Smooth muscle cell (in vitro differentiated cells): ENCODE data around the gene HMX1. TPM values are rescaled to one million over a fixed set of nuclear protein-coding genes. Genes with fewer than 3 reads are reported as not detected.

ENCODE experiments used
- DNase-seq: peaks from one replicate; lab custom pipeline; 2025; ENCODE audit not compliant: unreplicated experiment; lab: John Stamatoyannopoulos, UW
- H2AFZ ChIP-seq: fragments of 200-600 bp; sonication (generic); 2 replicates; pipeline ENCODE4 v1.6.0; 2016; ENCODE audit warnings: antibody characterized with exemption, low read depth, mild to moderate bottlenecking
- H3F3A ChIP-seq: fragments of 200-600 bp; sonication (generic); 2 replicates; pipeline ENCODE4 v1.6.0; 2017; ENCODE audit warnings: antibody characterized with exemption, low read depth
- H3K27ac ChIP-seq: fragments of 200-600 bp; sonication (generic); 2 replicates; pipeline ENCODE4 v1.5.1; 2016; ENCODE audit warnings: low read depth, mild to moderate bottlenecking
- H3K27me3 ChIP-seq: fragments of 200-600 bp; sonication (generic); 2 replicates; pipeline ENCODE4 v1.6.1; 2016; ENCODE audit warnings: low read depth, mild to moderate bottlenecking
- H3K36me3 ChIP-seq: fragments of 200-600 bp; sonication (generic); 2 replicates; pipeline ENCODE4 v1.5.1; 2016; ENCODE audit warnings: low read depth
- H3K4me1 ChIP-seq: fragments of 200-600 bp; sonication (generic); 2 replicates; pipeline ENCODE4 v1.5.1; 2016; ENCODE audit warnings: low read depth
- H3K4me2 ChIP-seq: fragments of 200-600 bp; sonication (generic); 2 replicates; pipeline ENCODE4 v1.6.0; 2016; ENCODE audit warnings: mild to moderate bottlenecking
- H3K4me3 ChIP-seq: fragments of 200-600 bp; sonication (generic); 2 replicates; pipeline ENCODE4 v1.5.1; 2016; ENCODE audit warnings: mild to moderate bottlenecking
- H3K79me2 ChIP-seq: fragments of 200-600 bp; sonication (generic); 2 replicates; pipeline ENCODE4 v1.6.0; 2016; ENCODE audit warnings: low read depth, mild to moderate bottlenecking
- H3K9ac ChIP-seq: fragments of 200-600 bp; sonication (generic); 2 replicates; pipeline ENCODE4 v1.6.0; 2016; ENCODE audit warnings: low read depth
- H3K9me3 ChIP-seq: fragments of 200-600 bp; sonication (generic); replicated peaks from 2 replicates; pipeline ENCODE4 v1.5.1; 2016; ENCODE audit warnings: low read depth
- H4K20me1 ChIP-seq: fragments of 200-600 bp; sonication (generic); 2 replicates; pipeline ENCODE4 v1.6.0; 2016; ENCODE audit warnings: low read depth
- WGBS: methylation state at CpG from one replicate; pipeline ENCODE4 v1.1.7; 2016; ENCODE audit warnings: low lambda C conversion rate; 5-methylcytosine and 5-hydroxymethylcytosine counted together
- polyA plus RNA-seq: library from polyadenylated mRNA; unstranded; fragments of >200 nt; fragmentation: Nextera tagmentation; extraction: Ambion mirVana; gene quantifications from 2 replicates; pipeline ENCODE4 v1.2.1, GENCODE V29; 2016
- total RNA-seq: library from RNA; depleted of rRNA; stranded (reverse); fragments of >200 nt; gene quantifications from 2 replicates; pipeline ENCODE4 v1.2.3, GENCODE V29; 2014
- TF ChIP-seq, protein P1 (sequence below): fragments of 200-600 bp; sonication (generic); IDR thresholded peaks from 2 replicates; pipeline ENCODE4 v1.5.1; 2017; ENCODE audit warnings: borderline replicate concordance, mild to moderate bottlenecking, antibody characterized with exemption; ENCODE audit not compliant: insufficient read depth, poor library complexity, severe bottlenecking

Gene HMX1
- total and polyA plus RNA-seq, 2 experiments from 2014 or later: not detected

GRCh38 chr4:8817096-8817812 is 54.4 kb downstream of the HMX1 start:
- no peak for DNase-seq
- 82% methylated on average over 12 of the region's 13 CpGs for WGBS
- TF ChIP-seq, protein P1, sequence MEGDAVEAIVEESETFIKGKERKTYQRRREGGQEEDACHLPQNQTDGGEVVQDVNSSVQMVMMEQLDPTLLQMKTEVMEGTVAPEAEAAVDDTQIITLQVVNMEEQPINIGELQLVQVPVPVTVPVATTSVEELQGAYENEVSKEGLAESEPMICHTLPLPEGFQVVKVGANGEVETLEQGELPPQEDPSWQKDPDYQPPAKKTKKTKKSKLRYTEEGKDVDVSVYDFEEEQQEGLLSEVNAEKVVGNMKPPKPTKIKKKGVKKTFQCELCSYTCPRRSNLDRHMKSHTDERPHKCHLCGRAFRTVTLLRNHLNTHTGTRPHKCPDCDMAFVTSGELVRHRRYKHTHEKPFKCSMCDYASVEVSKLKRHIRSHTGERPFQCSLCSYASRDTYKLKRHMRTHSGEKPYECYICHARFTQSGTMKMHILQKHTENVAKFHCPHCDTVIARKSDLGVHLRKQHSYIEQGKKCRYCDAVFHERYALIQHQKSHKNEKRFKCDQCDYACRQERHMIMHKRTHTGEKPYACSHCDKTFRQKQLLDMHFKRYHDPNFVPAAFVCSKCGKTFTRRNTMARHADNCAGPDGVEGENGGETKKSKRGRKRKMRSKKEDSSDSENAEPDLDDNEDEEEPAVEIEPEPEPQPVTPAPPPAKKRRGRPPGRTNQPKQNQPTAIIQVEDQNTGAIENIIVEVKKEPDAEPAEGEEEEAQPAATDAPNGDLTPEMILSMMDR: no peak
- Histone ChIP-seq H3K4me3 (no peak overlapping the region), H3K9me3 (no peaks in the 10 kb centered on the region), H2AFZ (no peak overlapping the region), H3K27me3 (peaks cover 3% of the 10 kb centered on the region), H3K36me3 (no peaks in the 10 kb centered on the region), H3F3A (no peaks in the 10 kb centered on the region), H3K79me2 (no peaks in the 10 kb centered on the region), H4K20me1 (no peaks in the 10 kb centered on the region), H3K9ac (no peak overlapping the region), H3K4me2 (no peak overlapping the region), H3K27ac (no peak overlapping the region), H3K4me1 (no peaks in the 10 kb centered on the region)
